ENCODE data around the gene AMELY.
"Not testable (repeated sequence)": the region's sequence is repeated elsewhere in the genome, so short reads cannot be mapped to it uniquely, and the experiment has no call there.

AMELY gene, protein sequence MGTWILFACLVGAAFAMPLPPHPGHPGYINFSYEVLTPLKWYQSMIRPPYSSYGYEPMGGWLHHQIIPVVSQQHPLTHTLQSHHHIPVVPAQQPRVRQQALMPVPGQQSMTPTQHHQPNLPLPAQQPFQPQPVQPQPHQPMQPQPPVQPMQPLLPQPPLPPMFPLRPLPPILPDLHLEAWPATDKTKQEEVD

DNA sequence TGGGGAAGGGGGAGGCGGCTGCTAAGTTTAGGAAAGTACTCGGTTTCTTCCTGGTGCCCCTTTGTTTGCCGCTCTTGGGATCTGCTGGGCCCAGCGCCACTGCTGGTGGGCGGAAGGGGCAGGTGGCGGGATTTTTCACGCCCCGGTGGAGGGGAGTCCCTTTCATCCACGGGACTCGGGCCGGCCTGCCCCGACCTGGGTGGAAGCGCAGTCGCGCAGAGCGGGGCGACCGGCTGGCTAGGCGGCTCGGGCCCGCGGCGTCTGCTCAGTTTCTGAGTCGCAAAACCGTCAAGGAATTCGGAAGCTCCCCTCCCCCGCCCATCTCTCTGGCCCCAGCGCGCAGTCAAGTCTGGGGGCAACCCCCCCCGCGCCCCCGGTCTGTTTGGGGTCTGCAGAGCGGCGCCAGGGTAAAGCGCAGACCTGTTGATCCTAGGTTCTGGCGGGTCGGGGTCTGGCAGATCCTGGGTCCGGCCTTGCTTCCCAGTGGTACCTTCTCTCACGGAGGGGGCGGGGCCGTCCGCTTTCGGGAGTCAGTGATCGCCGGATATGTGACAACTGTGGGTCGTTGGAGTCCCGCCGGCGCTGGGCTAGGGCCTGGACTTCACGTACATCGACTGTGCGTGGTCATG is at the start of gene AMELY:
TSS of gene AMELY (minus strand) at position 500 of the 629 bp plus-strand sequence. CDS start 39,144 bp downstream, outside the sequence.
- H3K4me3 ChIP-seq (ENCODE audit: low read depth, low read length), result peak within 1 kb of the TSS; percentile 78

DNA sequence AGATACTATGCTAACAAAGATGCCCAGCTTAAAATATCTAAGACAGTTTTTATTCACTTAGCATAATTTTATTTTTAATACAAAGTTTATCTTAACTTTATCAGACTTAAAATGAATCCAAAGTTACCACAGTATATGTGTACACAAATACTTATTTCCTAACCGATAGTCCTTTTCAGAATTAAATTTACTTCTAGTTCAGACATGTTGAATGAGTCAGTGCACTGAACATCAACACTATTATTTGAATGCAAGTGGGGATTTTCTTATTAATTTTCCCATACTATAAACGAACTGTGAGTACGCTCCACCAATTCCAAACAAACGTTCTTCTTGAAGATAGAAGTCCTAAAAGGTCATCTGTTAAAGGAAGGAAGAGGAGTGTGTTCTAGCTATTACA is 38.4 kb upstream of the AMELY start:
- no peak overlapping the region for H3K4me3 ChIP-seq (ENCODE audit: low read depth, low read length)

DNA sequence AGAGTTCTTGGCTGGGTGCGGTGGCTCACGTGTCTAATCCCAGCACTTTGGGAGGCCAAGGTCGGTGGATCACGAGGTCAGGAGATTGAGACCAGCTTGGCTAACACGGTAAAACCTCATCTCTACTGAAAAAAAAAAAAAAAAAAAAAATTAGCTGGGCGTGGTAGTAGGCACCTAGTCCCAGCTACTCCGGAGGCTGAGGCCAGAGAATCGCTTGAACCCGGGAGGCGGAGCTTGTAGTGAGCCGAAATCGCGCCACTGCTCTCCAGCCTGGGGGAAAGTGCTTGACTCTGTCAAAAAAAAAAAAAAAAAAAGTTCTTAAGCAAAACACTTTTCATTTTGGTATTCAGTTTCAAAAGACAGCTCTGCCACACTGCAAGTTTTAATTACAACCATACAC is 36.8 kb upstream of the AMELY start:
- H3K4me3 ChIP-seq (ENCODE audit: low read depth, low read length), result no peak overlapping the region

DNA sequence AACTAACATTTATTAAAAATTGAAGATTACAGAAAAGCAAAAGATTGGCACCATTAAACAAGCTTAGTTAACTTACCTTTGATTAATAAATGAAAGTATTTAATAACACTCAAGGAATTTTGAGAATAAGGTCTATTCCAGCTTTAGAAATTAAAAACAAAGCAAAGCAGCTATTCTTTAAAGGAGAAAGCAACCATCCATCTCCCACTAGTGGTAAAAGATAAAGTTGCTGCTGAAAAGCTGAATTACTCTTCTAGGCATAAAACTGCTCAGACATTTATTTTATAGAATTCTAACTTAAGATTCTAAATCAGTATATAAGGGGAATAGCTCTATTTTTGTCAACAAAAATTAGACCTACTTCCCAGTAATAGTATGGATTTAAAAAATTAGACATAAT is 36.1 kb upstream of the AMELY start:
- H3K4me3 ChIP-seq (ENCODE audit: low read depth, low read length), result no peak overlapping the region

DNA sequence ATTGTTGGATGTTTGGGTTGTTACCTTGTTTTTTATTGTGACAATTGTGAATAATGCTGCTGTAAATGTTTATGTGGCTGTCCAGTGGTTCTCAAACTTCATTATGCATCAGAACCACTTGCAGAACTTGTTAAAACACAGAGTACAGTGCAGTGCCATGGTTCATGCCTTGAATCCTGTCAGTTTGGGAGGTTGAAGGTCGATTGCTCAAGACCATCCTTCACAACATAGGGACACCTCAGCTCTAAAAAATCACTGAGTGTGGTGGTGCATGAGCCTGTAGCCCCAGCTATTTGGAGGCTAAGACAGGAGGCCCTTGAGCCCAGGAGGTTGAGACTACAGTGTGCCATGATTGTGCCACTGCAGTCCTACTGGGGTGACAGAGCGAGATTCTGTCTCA is 23.9 kb upstream of the AMELY start:
- no peak overlapping the region for H3K4me3 ChIP-seq (ENCODE audit: low read depth, low read length)

DNA sequence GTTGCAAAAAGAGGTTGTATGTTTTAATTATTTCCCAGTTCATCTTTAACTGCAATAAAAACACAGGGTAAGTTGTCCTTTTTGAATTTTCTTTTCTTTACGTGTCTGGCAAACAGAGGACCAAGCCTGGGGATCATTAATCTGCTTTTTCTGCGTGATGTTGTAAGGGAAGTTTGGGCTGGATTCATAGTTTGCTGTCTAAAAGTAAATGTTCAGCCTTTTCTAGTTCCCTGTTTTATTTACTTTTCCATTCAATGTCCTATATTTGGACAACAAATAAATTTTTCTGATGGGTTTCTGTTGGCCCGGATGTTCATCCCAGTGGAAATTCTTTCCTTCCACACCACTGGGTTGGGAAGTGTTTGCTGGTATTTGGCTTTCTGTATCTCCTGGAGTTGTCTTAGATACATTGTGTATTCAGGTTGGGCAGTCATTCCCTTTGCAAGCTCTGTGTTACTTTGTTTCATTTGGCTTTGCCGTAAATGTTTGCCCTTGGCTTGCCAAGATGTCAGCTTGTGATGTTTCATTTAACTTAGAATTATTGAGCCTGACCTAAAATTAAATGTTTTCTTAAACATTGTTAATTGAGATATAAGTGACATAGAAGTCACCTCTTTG is 20.3 kb upstream of the AMELY start:
- no peak overlapping the region for H3K4me3 ChIP-seq (ENCODE audit: low read depth, low read length)

DNA sequence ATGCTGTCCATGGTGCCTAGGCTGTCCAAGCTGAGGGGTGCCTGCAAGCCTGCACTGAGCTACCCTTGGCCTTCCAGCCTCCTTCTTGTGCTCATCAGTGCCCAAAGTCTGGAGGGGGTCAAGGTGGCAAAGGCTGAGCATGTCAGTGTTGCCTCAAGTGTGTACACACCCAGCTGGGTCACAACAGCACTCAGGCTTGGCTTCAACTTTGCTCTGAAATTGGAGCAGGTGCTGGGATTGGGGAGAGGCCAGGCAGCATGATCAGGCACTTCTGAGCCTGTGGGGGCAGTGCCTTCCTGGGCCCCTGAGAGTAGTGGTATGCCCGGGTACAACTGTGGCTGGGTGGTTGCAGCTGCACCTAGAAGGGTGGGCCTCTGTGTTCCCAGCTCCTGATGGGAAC is 17.7 kb upstream of the AMELY start:
- no peak overlapping the region for H3K4me3 ChIP-seq (ENCODE audit: low read depth, low read length)

DNA sequence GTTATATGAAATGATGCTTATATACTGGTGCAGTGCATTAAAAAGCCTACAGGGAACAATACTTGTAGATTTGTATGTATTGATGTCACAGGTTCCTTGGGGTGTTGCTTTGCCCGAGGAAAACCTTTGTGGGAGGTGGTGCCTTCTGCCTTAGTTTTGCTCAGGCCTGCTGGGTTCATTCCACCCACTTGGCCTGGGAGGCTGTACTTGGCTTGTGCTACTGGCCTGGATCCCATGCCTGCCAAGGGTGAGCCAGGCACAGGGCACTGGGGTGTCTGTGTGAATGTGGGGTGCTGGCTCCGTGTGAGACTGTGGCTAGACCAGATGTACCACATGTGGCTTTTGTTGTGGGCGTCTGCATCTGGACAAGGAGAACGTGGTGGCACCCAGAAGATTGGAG is 16.7 kb upstream of the AMELY start:
- no peak overlapping the region for H3K4me3 ChIP-seq (ENCODE audit: low read depth, low read length)

DNA sequence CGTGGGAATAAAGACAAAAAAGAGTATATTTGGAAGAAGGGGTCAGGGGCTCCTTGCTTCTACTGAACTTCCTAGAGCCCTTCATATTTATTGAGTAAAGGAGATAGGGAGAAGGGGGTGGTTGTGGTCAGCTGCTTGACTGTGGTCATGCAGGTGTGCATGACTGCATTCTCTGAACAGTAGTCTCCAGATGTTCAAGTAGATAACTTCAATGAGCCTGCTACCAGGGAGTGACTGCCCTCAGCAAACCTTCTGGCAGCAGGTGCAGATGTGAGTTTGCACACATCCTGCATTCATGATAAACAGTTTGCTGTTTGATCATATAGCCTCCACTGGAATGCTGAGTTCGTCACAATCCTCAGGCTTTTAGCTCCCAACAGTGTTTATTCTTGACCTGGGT is 9.5 kb upstream of the AMELY start:
- no peak overlapping the region for H3K4me3 ChIP-seq (ENCODE audit: low read depth, low read length)

DNA sequence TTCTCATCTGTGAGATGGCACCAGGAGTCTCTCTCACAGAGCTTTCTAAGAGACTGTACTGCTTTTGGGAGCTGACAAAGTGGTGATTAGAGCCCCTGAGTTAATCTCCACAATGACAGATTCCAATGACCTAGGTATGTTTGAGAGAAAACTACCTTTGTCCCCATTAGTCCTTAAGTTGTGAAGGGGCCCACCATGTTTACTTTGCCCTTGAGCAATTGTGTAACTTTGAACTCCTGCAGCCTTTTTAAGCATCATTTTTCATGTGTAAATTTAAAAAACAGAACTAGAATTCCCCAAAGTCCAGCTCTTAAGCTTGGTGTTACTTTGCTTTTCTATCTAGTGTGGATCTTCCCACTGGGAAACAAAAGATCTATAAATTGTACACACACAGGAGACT is 1.8 kb upstream of the AMELY start:
- H3K4me3 ChIP-seq (ENCODE audit: low read depth, low read length), result no peak overlapping the region

DNA sequence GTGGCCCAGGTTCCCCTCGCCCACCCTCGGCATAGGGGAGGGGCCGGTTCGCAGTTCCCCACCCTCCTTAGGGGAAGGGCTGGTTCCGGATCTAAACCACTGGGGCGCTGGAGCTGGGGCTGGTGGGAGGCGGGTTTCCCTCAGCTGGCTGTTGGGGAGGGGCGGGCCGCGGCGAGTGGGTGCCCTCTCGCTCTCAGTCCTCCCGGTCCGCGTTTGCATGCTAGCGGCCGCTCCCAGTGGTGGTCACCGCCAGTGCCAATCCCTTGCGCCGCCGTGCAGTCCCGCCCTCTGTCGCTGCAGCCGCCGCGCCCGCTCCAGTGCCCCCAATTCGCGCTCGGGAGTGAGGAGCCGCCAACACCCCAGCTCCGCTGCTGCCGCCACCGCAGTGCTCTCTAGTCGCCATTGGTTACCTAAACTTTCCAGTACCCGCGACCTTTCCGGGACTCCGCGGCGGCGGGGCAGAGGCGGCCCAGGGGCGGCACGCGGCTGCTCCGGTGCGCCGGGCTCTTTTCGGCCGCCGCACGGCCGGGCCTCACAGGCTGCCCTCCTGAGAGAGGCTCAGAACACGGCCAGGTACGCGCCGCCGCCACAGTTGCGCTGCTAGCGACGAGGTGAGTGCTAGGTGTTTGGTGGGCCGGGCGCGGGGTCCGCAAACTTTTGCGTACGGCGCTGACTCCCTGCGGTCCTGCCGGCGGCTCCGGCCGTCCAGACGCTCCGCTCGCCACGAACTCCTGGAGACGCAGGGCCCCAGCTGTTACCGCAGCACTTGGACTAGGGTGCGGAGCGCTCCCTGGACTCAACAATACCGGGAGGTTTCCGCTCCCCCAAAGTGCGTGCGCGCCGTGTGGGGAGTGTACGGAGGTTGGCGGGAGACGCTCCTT is 940 bp downstream of the AMELY start, which contains the start of gene TBL1Y:
TSS of gene TBL1Y (plus strand) at position 326 of the 881 bp plus-strand sequence. CDS start 114,388 bp downstream, outside the sequence.
- H3K4me3 ChIP-seq (ENCODE audit: low read depth, low read length), result peak within 1 kb of the TSS; percentile 78

DNA sequence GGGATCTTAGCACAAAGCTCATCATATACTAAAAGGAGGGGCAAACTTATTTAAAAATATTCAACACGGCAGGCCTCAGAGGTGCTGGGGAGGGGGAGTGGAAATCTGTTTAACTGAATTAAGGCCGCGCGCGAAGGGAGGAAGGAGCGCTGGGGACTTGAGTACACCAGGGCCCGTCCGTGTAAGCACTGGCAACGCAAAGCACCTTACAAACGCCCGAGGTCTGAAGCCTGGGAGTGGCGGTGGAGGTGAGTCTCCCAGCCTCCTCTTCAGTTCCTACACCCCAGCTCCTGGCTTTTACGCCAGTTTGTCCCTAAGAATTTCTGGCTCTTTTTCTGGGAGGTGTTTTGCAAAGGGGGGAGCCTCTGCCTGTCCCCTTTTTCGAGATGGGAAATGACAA is 1.7 kb downstream of the AMELY start:
- peak overlapping the region; percentile 78 for H3K4me3 ChIP-seq (ENCODE audit: low read depth, low read length)

DNA sequence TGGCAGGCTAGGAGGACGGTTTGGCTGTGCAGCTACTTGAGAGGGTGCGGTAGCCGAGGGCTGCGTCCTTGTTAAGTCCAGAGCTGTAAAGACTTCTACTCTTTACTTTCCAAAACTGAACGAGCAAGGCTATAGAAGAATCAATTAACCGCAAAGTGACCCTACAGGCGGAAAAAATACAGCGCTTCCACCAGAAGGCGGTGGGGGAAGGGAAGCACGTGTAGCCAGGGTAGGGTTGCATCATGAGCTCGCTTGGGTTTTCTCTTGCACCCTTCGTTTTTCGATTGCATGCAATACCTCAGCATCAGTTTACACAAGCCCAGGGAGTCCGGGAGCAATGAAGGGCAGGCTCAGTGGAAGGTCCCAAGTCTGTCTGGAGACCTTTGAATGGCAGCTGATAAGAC is 2.4 kb downstream of the AMELY start:
- peak overlapping the region; percentile 78 for H3K4me3 ChIP-seq (ENCODE audit: low read depth, low read length)

DNA sequence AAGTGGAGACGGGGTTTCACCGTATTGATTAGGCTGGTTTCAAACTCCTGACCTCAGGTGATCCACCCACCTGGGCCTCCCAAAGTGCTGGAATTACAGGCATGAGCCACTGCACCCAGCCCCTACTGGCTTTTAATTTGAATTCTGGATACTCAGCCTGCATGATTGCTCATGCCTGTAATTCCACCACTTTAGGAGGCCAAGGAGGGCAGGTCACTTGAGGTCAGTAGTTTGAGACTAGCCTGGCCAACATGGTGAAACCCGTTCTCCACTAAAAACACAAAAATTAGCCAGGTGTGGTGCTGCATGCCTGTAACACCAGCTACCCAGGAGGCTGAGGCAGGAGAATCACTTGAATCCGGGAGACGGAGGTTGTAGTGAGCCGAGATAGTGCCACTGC is 3.5 kb downstream of the AMELY start:
- H3K4me3 ChIP-seq (ENCODE audit: low read depth, low read length), result not testable (repeated sequence)

DNA sequence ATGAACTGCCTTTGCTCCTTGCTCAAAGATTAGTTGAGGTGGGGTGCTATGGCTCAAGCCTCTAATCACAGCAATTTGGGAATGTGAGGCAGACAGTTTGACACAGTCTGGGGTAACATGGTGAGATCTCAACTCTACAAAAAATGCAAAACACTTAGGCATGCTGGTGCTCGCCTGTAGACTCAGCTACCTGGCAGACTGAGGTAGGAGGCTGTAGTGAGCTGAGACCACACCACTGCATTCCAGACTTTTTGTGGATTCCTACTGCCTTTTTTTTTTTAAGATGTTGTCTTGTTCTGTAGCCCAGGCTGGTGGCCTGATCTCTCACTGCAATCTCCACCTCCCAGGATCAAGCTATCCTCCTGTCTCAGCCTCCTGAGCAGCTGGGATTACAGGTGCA is 4.0 kb downstream of the AMELY start:
- H3K4me3 ChIP-seq (ENCODE audit: low read depth, low read length), result no peak overlapping the region

DNA sequence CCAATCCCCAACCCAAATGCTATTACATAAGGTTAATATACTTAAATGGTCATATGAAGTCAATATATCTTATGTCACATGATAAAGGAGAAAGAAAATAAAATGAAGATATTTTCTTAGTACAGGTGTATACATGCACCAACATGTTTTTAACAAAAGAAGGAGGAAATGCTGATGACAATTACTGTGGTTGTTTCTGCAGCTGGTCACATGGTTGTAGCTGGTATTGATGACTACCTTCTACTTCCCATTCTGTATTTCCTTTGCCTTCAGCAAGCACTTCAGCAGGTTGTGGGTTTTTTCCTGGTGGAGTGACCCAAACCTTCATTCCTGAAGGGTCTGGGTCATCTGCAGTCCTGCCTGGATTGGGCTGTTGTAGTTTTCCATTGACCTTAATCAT is 9.4 kb downstream of the AMELY start:
- not testable (repeated sequence) for H3K4me3 ChIP-seq (ENCODE audit: low read depth, low read length)

DNA sequence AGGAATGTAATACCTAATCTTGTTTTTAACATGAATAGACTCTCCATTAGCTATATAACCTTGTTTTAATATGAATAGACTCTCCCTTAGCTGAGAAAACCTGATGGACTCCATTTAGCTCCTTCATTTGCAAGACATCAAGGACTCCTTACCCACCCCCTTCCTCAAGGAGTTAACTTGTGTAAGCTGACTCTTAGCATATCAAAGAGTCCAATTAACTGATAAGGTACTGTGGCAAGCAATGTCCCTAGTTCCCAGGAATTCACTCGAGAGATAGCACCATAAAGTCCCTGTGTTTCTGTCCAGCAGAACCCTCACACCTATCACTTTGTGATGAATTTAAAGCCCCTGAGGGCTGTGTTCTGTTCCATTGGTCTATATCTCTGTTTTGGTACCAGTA is 16.3 kb downstream of the AMELY start:
- H3K4me3 ChIP-seq (ENCODE audit: low read depth, low read length), result no peak overlapping the region

DNA sequence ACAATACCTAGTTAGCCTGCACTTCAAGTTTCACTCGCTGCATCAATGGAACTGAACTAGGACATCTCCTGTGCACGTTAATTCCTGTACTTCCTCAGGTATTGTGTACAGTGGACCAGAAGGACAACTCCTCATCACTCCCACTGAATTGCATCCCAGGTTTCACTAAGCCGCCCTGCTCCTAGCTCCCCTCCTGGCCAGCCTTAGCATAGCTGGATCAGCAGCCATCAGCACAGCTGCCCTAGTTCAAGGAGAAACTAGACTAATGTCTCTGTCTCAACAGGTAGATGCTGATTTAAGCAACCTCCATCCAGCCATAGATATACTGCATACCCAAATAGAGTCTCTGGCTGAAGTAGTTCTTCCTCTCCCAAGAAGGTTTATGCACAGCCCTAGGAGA is 17.1 kb downstream of the AMELY start:
- H3K4me3 ChIP-seq (ENCODE audit: low read depth, low read length), result no peak overlapping the region

DNA sequence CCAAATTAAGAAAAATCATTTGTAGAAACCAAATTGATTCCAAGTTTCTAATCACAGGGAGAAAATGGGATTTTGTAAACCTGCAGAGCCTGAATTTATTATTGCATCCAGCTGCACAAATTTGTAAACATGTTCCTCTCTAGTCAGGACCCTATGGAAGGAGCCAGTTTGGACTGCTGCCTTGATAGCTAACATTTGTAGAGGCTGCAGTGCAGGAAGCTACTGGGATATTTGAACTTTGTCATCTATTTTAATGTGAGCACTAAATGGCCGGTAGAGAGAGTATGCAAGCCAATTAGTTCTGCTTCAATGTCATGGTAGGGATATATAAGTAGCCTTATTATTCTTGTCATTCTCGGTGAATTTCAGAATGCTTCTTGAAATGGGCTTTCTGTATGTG is 62.2 kb downstream of the AMELY start:
- no peak overlapping the region for H3K4me3 ChIP-seq (ENCODE audit: low read depth, low read length)

DNA sequence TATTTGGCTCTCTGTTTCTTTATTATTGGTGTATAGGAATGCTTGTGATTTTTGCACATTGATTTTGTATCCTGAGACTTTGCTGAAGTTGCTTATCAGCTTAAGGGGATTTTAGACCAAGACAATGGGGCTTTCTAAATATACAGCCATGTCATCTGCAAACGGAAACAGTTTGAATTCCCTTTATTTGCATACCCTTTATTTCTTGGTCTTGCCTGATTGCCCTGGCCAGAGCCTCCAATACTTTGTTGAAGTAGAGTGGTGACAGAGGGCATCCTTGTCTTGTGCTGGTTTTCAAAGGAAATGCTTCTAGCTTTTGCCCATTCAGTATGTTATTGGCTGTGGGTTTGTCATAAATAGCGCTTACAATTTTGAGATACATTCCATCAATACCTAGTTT is 68.9 kb downstream of the AMELY start:
- not testable (repeated sequence) for H3K4me3 ChIP-seq (ENCODE audit: low read depth, low read length)

All from iPS-11a (cell line).